Panc1 (cell line): ENCODE measurements around the gene KRTAP10-11. TPM values are rescaled to one million over a fixed set of nuclear protein-coding genes. Genes with fewer than 3 reads are reported as not detected.

ENCODE experiments used
- ATAC-seq: fragments of 200-7000 bp; cut with Tn5 transposase; 2 replicates; pipeline ENCODE4 v1.9.1; 2020; ENCODE audit warnings: mild to moderate bottlenecking, moderate library complexity
- BruUV-seq: library from RNA; stranded (reverse); fragments of 400-500 nt; replicated peaks from 2 replicates; lab custom pipeline; 2021; lab: Mats Ljungman, UMichigan
- CTCF ChIA-PET: fragments of 300-600 bp; sonication (Branson Sonifier 250); formaldehyde crosslinking; loops from one replicate; lab custom pipeline; 2022; ENCODE audit warnings: antibody characterized with exemption; lab: Charles Lee
- POLR2A ChIA-PET: fragments of 300-600 bp; sonication (Branson Sonifier 250); formaldehyde crosslinking; loops from one replicate; lab custom pipeline; 2022; ENCODE audit warnings: antibody characterized with exemption; lab: Charles Lee
- DNase-seq: peaks from one replicate; pipeline ENCODE4 v3.0.0-alpha.2; 2010; ENCODE audit warnings: low read depth, low spot score
- H3K27ac ChIP-seq: 2 replicates; pipeline ENCODE4 v1.5.1; 2011; ENCODE audit warnings: mild to moderate bottlenecking, low read length, inconsistent platforms
- H3K27me3 ChIP-seq: fragments of 200-500 bp; sonication (Bioruptor generic); 2 replicates; pipeline ENCODE4 v1.6.0; 2014; ENCODE audit warnings: low read length, inconsistent platforms; ENCODE audit not compliant: control insufficient read depth, insufficient read depth
- H3K36me3 ChIP-seq: fragments of 200-500 bp; sonication (Bioruptor generic); 2 replicates; pipeline ENCODE4 v1.5.1; 2014; ENCODE audit warnings: inconsistent platforms, mild to moderate bottlenecking, low read length, moderate library complexity; ENCODE audit not compliant: control insufficient read depth, insufficient read depth
- H3K4me1 ChIP-seq: 2 replicates; pipeline ENCODE4 v1.5.1; 2011; ENCODE audit warnings: inconsistent platforms, mild to moderate bottlenecking, low read length, moderate library complexity; ENCODE audit not compliant: control insufficient read depth, insufficient read depth
- H3K4me3 ChIP-seq, 2 experiments: 2 replicates each; pipeline ENCODE4 v1.5.1; 2011 to 2012; ENCODE audit warnings: low read depth in 2 of 2, low read length in 2 of 2, mild to moderate bottlenecking in 2 of 2, inconsistent platforms in 1 of 2, moderate library complexity in 1 of 2
- H3K9me3 ChIP-seq: fragments of 200-500 bp; sonication (Bioruptor generic); 2 replicates; pipeline ENCODE4 v1.5.1; 2014; ENCODE audit warnings: low read depth, mild to moderate bottlenecking, inconsistent platforms, low read length, moderate library complexity; ENCODE audit not compliant: control insufficient read depth, insufficient read depth
- CTCF ChIP-seq: fragments of 450-650 bp; IDR thresholded peaks from 2 replicates; pipeline ENCODE4 v1.5.1; 2017; ENCODE audit warnings: mild to moderate bottlenecking
- POLR2AphosphoS5 ChIP-seq: IDR thresholded peaks from 2 replicates; pipeline ENCODE4 v1.6.1; 2012; ENCODE audit warnings: mild to moderate bottlenecking, low read depth, low read length, moderate library complexity
- REST ChIP-seq, 2 experiments: IDR thresholded peaks; 2 replicates each; pipeline ENCODE4 v1.6.1; 2011 to 2012; ENCODE audit warnings: low read depth in 2 of 2, control low read depth in 1 of 2, low read length in 1 of 2, mild to moderate bottlenecking in 1 of 2, moderate library complexity in 1 of 2; ENCODE audit not compliant: insufficient read depth in 1 of 2
- SIN3A ChIP-seq: IDR thresholded peaks from 2 replicates; pipeline ENCODE4 v1.6.1; 2012; ENCODE audit warnings: low read depth, mild to moderate bottlenecking, low read length, moderate library complexity, borderline replicate concordance; ENCODE audit not compliant: insufficient read depth
- TCF7L2 ChIP-seq: IDR thresholded peaks from 2 replicates; pipeline ENCODE4 v1.6.1; 2011; ENCODE audit warnings: mild to moderate bottlenecking, low read depth, low read length, inconsistent platforms
- in situ Hi-C: cut with HindIII; loops from 2 replicates; pipeline ENCODE4 v1.10.0; 2016; ENCODE audit warnings: low sequenced_read_pairs, low pct_unique_long_range_greater_than_20kb
- intact Hi-C: fragments of 100-400 bp; cut with micrococcal nuclease; formaldehyde crosslinking; loops from one replicate; pipeline ENCODE4 v1.10.0; 2022; ENCODE audit not compliant: unreplicated experiment
- total RNA-seq: library from RNA; stranded (reverse); gene quantifications from one replicate; pipeline ENCODE4 v1.2.1, GENCODE V29; 2021; ENCODE audit not compliant: unreplicated experiment

KRTAP10-11 gene
- total RNA-seq, 1 experiment from 2014 or later: not detected

- intact Hi-C loops: no loop called here
- no TSS peak for BruUV-seq
- ChIA-PET CTCF (no interaction called here), POLR2A (no interaction called here)
- Histone ChIP-seq H3K4me3 (no peak overlapping the region), H3K4me1 (no peaks in the 10 kb centered on the region), H3K36me3 (no peaks in the 10 kb centered on the region), H3K27me3 (no peaks in the 10 kb centered on the region), H3K27ac (no peak overlapping the region), H3K9me3 (no peaks in the 10 kb centered on the region; the same call in 1 of the 2 replicates)
- no peak for TF ChIP-seq TCF7L2
- no peak for TF ChIP-seq CTCF
- TF ChIP-seq POLR2AphosphoS5: no peak
- no peak for TF ChIP-seq SIN3A
- TF ChIP-seq REST (IDR thresholded peaks at IDR 0.05; ENCODE audit: insufficient read depth in 1 of 2, low read depth in 2 of 2, low read length in 1 of 2): no peak
- DNase-seq: no peak
- no peak for ATAC-seq
- in situ Hi-C loops: no loop called here
These were observed 14.1 kb upstream of the KRTAP10-11 start for GRCh38 chr21:44632067-44632466.

- no peaks in the 10 kb centered on the region for H3K27me3 ChIP-seq
- POLR2A ChIA-PET: no interaction called here
- no TSS peak for BruUV-seq
- CTCF ChIA-PET: no interaction called here
- TF ChIP-seq REST (IDR thresholded peaks at IDR 0.05; ENCODE audit: insufficient read depth in 1 of 2, low read depth in 2 of 2, low read length in 1 of 2): no peak
- TF ChIP-seq POLR2AphosphoS5: no peak
- TF ChIP-seq TCF7L2: no peak
- no peak for TF ChIP-seq CTCF
- no peak for TF ChIP-seq SIN3A
- H3K4me3 ChIP-seq: no peak overlapping the region
- no peaks in the 10 kb centered on the region; the same call in 1 of the 2 replicates for H3K9me3 ChIP-seq
- no peaks in the 10 kb centered on the region for H3K36me3 ChIP-seq
- H3K27ac ChIP-seq: no peak overlapping the region
- no peaks in the 10 kb centered on the region for H3K4me1 ChIP-seq
- intact Hi-C loops: no loop called here
- in situ Hi-C loops: no loop called here
- ATAC-seq: no peak; the same call in 1 of the 2 replicates
- DNase-seq: no peak
These were observed 9.8 kb upstream of the KRTAP10-11 start for GRCh38 chr21:44636209-44637017.
